GM12872 (cell line): ENCODE results near the gene TCP11.

Experiments used
- TF ChIP-seq, protein P1 (sequence below): IDR thresholded peaks from 3 replicates; pipeline ENCODE4 v1.5.1; 2011; ENCODE audit warnings: low read depth, mild to moderate bottlenecking, low read length, moderate library complexity; ENCODE audit not compliant: insufficient read depth

The TCP11 gene

DNA sequence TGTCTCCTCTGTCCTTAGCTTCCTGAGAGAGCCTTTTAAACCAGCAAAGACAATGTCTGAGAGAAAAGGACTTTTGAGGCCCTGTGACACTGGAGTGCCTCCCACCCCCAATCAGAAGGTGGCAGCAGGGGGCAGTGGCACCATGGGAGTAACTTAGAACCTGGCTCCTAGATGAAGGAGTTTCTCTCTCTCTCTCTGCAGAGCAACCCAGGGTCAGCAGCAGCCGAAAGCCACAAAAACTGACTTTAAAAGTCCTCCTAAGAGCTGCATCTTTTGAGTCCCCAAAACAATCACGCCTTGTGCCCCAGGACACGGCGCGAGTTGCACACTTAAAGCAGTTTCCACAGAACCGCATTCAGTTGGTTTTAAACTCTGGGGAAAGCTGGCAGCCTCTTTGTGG lies 5.3 kb upstream of the TCP11 start:
- TF ChIP-seq, protein P1, sequence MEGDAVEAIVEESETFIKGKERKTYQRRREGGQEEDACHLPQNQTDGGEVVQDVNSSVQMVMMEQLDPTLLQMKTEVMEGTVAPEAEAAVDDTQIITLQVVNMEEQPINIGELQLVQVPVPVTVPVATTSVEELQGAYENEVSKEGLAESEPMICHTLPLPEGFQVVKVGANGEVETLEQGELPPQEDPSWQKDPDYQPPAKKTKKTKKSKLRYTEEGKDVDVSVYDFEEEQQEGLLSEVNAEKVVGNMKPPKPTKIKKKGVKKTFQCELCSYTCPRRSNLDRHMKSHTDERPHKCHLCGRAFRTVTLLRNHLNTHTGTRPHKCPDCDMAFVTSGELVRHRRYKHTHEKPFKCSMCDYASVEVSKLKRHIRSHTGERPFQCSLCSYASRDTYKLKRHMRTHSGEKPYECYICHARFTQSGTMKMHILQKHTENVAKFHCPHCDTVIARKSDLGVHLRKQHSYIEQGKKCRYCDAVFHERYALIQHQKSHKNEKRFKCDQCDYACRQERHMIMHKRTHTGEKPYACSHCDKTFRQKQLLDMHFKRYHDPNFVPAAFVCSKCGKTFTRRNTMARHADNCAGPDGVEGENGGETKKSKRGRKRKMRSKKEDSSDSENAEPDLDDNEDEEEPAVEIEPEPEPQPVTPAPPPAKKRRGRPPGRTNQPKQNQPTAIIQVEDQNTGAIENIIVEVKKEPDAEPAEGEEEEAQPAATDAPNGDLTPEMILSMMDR, result peak; percentile 63

DNA sequence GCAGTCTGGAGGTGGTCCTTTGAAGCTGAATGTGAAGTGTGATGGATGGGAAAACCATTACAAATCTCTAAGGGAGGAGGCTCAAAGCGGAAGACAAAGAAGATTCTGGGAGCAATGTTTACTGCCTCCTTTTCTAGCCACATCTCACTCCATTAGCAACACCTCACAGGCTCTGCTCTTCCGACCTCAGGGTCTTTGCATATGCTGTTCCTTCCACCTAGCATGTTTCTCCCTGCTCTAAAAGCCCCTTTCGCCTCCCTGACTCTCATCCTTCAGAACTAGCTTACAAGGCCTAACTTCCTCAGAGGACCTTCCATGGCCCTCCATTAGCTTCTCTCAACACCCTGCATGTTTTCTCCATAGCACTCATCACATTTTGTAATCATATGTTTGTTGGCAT lies 4.6 kb upstream of the TCP11 start:
- TF ChIP-seq, protein P1, result no peak

DNA sequence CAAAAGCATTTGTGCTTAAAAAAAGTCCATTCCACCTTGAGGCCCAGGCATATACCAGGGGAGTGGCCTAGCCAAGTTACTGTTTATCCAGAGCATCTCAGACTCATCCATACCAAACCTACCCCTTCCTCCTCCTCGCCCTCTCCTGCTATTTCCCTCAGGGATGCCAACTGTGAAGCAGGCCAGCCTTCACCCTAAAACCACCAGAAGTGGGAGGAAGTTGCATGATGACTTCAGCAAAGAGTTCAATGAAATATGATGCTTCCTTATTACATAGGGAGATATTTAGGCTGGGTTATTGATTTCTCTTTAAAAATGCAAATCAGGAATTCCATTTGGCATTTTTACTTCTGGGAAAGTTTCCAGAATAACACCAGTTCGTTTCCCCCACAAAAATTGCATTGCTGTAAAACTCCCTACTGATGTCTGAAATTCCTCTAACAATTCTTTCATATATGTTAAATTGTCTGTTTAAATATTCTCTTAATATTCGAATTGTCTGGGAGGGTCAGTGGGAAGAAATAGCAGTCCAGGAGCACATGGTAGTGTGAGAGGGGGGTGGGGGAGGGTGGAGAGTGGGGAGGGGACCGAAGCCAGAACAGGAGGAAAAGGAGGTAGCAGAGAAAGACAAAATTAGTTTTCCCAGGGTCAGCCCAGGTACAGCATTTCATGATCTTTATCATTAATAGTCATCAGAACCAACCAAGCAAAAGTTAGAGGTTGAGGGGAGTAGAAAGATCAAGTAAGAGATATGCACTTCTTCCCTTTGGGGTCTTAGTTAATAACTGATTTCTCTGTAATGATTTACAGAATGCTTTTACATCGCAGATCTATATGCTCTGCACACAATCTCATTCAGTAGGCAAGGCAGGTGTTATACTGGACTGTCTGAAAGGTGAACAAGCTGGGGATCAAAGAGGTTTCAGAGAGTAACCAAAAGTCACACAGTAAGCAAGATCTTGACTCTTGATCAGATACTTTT lies 1.7 kb upstream of the TCP11 start:
- TF ChIP-seq, protein P1, result no peak

DNA sequence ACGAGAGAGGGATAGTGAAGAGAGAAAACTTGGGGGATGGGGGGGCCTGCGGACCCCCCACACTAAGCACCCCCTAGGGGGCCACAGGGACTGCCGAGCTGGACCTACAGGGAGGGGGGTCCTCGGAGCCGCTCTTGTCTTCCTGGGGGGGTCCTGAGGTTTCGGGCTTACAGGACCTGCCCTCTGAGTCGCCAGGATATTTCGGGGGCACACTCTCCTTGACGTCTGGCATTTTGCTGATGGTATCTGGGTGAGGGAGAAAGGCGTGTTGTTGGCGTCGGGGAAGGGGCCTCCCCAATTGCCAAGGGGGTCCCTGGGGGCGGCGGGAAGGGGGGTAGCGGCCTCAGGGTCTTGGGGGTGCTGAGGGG lies 516 bp downstream of the TCP11 start:
- TF ChIP-seq, protein P1, result no peak

DNA sequence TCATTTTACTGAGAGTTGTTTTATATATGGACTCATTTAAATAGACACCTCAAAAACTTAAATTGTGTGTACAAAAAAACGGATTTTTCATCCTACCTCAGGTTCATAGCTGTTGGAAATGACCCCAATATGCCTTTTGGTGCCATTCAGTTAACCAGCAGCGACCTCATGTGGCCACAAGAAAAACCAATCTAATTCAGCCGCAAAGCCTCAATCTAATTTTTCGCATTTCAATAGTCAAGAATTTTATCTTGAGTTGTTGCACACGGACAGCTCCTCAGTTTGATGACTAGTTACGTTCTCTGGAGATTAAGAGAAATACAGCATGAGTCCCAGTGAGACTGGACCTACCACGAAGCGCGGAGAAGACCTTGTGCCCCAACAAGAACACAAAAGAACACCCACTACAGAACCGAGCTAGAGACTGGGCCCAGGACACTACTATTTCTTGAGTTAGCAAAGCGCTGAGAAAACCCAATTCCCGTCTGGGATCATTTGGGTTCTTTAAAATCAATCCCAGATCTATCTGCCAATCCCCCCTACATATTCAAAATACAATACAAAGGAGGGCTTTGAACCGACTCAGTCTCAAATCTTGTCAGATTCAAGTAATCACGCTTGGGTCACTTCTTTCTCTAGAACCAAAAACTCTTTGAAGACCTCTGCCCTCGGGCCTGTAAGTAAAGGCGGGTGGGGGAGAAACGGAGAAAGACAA lies 1.1 kb downstream of the TCP11 start:
- TF ChIP-seq, protein P1, result peak; percentile 75

DNA sequence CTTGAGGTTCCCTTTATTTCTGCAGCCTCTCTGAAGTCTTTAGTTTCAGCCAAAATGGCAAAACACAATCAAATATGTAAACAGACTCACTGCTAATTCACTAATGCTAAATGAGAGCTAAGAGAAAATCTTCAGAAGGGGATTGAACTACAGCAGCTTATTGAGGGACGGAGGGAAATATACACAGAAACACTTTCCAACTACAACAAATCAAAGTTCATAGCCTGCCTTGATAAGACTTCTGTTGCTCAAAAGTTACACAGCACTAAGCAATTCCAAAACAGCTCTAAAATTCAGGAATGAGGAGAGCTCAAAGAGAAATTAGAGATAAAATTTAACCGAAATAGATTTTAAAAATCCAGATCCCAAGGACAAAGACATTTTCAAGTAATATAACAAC lies 1.7 kb downstream of the TCP11 start:
- TF ChIP-seq, protein P1, result no peak

DNA sequence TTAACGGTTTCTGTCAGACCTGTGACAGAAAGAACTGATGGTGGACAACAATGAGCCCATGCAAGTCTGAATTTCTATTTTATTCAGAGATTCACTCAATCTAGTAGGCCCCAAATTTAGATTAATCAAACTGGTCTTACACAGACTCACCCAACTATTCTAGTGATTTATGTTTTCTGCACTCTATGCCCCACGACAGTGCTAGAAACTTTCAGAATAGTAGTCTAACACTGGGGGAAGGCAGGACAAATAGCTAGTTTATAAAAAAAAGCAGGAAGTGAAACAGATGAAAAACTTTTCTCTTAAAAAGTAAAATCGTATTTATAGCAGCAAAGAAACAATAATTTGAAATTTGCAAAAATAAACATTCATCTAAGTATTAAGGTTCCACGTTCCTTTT lies 5.0 kb downstream of the TCP11 start:
- TF ChIP-seq, protein P1, result no peak
